Endodermal cell (in vitro differentiated cells): Measurements from ENCODE around the gene TMEM259. TPM values are rescaled to one million over a fixed set of nuclear protein-coding genes. Genes with fewer than 3 reads are reported as not detected.
"Not testable (repeated sequence)": the region's sequence is repeated elsewhere in the genome, so short reads cannot be mapped to it uniquely, and the experiment has no call there.

Source experiments
- DNase-seq: peaks from one replicate; pipeline ENCODE4 v3.0.0-alpha.2; 2017
- H3K27ac ChIP-seq: 2 replicates; pipeline ENCODE4 v1.5.1; 2013; ENCODE audit warnings: mild to moderate bottlenecking, low read depth, low read length, moderate library complexity
- H3K27me3 ChIP-seq: 2 replicates; pipeline ENCODE4 v1.6.1; 2013; ENCODE audit warnings: mild to moderate bottlenecking, low read length, moderate library complexity; ENCODE audit not compliant: insufficient read depth, control insufficient read depth, poor library complexity, severe bottlenecking
- H3K36me3 ChIP-seq: 2 replicates; pipeline ENCODE4 v1.7.0; 2013; ENCODE audit warnings: mild to moderate bottlenecking, low read length, moderate library complexity; ENCODE audit not compliant: control insufficient read depth, insufficient read depth
- H3K4me1 ChIP-seq: one replicate; pipeline ENCODE4 v1.7.0; 2013; ENCODE audit warnings: low read length; ENCODE audit not compliant: control insufficient read depth, insufficient read depth
- H3K4me3 ChIP-seq: 2 replicates; pipeline ENCODE4 v1.5.1; 2013; ENCODE audit warnings: mild to moderate bottlenecking, low read length, moderate library complexity
- H3K9ac ChIP-seq: 2 replicates; pipeline ENCODE4 v1.6.1; 2013; ENCODE audit warnings: mild to moderate bottlenecking, low read length, moderate library complexity; ENCODE audit not compliant: poor library complexity, severe bottlenecking; ENCODE audit errors: extremely low read depth
- H3K9me3 ChIP-seq: 2 replicates; pipeline ENCODE4 v1.6.1; 2013; ENCODE audit warnings: mild to moderate bottlenecking, low read length, moderate library complexity; ENCODE audit not compliant: control insufficient read depth
- H3K27ac Mint-ChIP-seq: 2 replicates; pipeline ENCODE4 v1.8.0; 2020; ENCODE audit warnings: mixed read lengths
- H3K27me3 Mint-ChIP-seq: 2 replicates; pipeline ENCODE4 v1.8.0; 2021; ENCODE audit warnings: mild to moderate bottlenecking, mixed read lengths; ENCODE audit not compliant: insufficient read depth
- H3K36me3 Mint-ChIP-seq: 2 replicates; pipeline ENCODE4 v1.8.0; 2020; ENCODE audit warnings: low read depth, mixed read lengths
- H3K4me1 Mint-ChIP-seq: 2 replicates; pipeline ENCODE4 v1.8.0; 2020; ENCODE audit warnings: mixed read lengths
- H3K4me3 Mint-ChIP-seq: 2 replicates; pipeline ENCODE4 v1.8.0; 2020; ENCODE audit warnings: mild to moderate bottlenecking, moderate library complexity, mixed read lengths
- H3K9me3 Mint-ChIP-seq: 2 replicates; pipeline ENCODE4 v1.8.0; 2020; ENCODE audit warnings: mild to moderate bottlenecking, mixed read lengths
- CTCF ChIP-seq: fragments of 200-600 bp; sonication (generic); conservative IDR thresholded peaks from 2 replicates; pipeline ENCODE4 v1.5.0; 2021; ENCODE audit warnings: antibody characterized with exemption, mild to moderate bottlenecking
- WGBS, 2 experiments: methylation state at CpG; one replicate each; pipeline versions ENCODE4 v1.1.5 to v1.1.7; 2013; ENCODE audit warnings: missing lambda C conversion rate in 2 of 2, mixed read lengths in 1 of 2; ENCODE audit not compliant: insufficient coverage in 1 of 2, insufficient read length in 1 of 2; 5-methylcytosine and 5-hydroxymethylcytosine counted together
- total RNA-seq, 2 donors: library from RNA; stranded (reverse); fragmentation: NEBNext Ultra II Directional in 1 of 2; extraction: Animal tissue kit (Norgen Biotek cat#: 25700) in 1 of 2; gene quantifications; 2 replicates in 1 of 2; 3 replicates in 1 of 2; pipeline ENCODE4 v1.2.1, GENCODE V29; 2021

Gene TMEM259
- total RNA-seq, 2 donors from 2014 or later, result 157 to 176 TPM

- Histone ChIP-seq H3K27ac (peak within 1 kb of the TSS; percentile 84), H3K9me3 (no peaks in the 10 kb centered on the region), H3K4me1 (peaks cover 6% of the 10 kb centered on the region), H3K4me3 (peak within 1 kb of the TSS; percentile 98), H3K36me3 (peaks cover 18% of the 10 kb centered on the region), H3K9ac (peak within 1 kb of the TSS; percentile 99), H3K27me3 (no peaks in the 10 kb centered on the region)
- WGBS, 2 experiments, result 1% methylated on average over 38 to 63 of the region's 63 CpGs
- Mint-ChIP-seq H3K9me3 (no peaks in the 10 kb centered on the region), H3K36me3 (peaks cover 16% of the 10 kb centered on the region), H3K27ac (peak within 1 kb of the TSS; percentile 97), H3K27me3 (peaks cover 1% of the 10 kb centered on the region), H3K4me1 (peaks cover 5% of the 10 kb centered on the region), H3K4me3 (peak within 1 kb of the TSS; percentile 93)
- peak; percentile 95 for DNase-seq
- no peak for TF ChIP-seq CTCF
Measured at GRCh38 chr19:1025960-1026782, 5.2 kb upstream of the TMEM259 start, which contains the start of gene CNN2. Gene CNN2 (plus strand): TSS chr19:1026608. CDS start chr19:1026662, 54 bp downstream.

- WGBS, 2 experiments, result 86% methylated on average over 5 of the region's 6 CpGs; no CpG with 5 or more reads in 1 of the 2 experiments
- H3K9me3 Mint-ChIP-seq, H3K4me3 ChIP-seq, H3K4me3 Mint-ChIP-seq, H3K27me3 ChIP-seq, H3K27ac Mint-ChIP-seq, H3K27me3 Mint-ChIP-seq, H3K4me1 Mint-ChIP-seq, H3K36me3 Mint-ChIP-seq, H3K27ac ChIP-seq, H3K4me1 ChIP-seq, DNase-seq, H3K9ac ChIP-seq, H3K9me3 ChIP-seq: not testable (repeated sequence)
- H3K36me3 ChIP-seq, result peaks cover 11% of the 10 kb centered on the region
Measured at GRCh38 chr19:1025080-1025479, 4.2 kb upstream of the TMEM259 start.

- not testable (repeated sequence) for H3K4me3 Mint-ChIP-seq, H3K27me3 Mint-ChIP-seq
Measured at GRCh38 chr19:1023883-1024188, 2.9 kb upstream of the TMEM259 start.

GRCh38 chr19:1019980-1020867 is 699 bp downstream of the TMEM259 start:
- no peak for TF ChIP-seq CTCF
- Mint-ChIP-seq H3K9me3 (no peaks in the 10 kb centered on the region), H3K4me3 (peak overlapping the region; percentile 89), H3K27me3 (peaks cover 1% of the 10 kb centered on the region), H3K36me3 (no peaks in the 10 kb centered on the region), H3K27ac (peak overlapping the region; percentile 90), H3K4me1 (peaks cover 7% of the 10 kb centered on the region)
- Histone ChIP-seq H3K9ac (peak overlapping the region; percentile 93), H3K9me3 (no peaks in the 10 kb centered on the region), H3K27ac (peak overlapping the region; percentile 99), H3K4me1 (peaks cover 13% of the 10 kb centered on the region), H3K36me3 (peaks cover 8% of the 10 kb centered on the region), H3K27me3 (no peaks in the 10 kb centered on the region), H3K4me3 (peak overlapping the region; percentile 92)
- no peak for DNase-seq
- WGBS, 2 experiments, result 6 to 12% methylated on average over 22 to 60 of the region's 60 CpGs

More at GRCh38 chr19:1023883-1024188, 2.9 kb upstream of the TMEM259 start:
- not testable (repeated sequence) for H3K27ac Mint-ChIP-seq, DNase-seq, H3K9me3 Mint-ChIP-seq, H3K4me3 ChIP-seq, H3K9me3 ChIP-seq, H3K27ac ChIP-seq, H3K9ac ChIP-seq, H3K36me3 Mint-ChIP-seq, H3K4me1 ChIP-seq, H3K36me3 ChIP-seq, H3K27me3 ChIP-seq, H3K4me1 Mint-ChIP-seq
- WGBS, 2 experiments, result 95 to 96% methylated on average over 4 to 5 of the region's 5 CpGs
